Right atrium auricular region (tissue), 2 donors: ENCODE data around the gene GPR55. TPM values are rescaled to one million over a fixed set of nuclear protein-coding genes. Genes with fewer than 3 reads are reported as not detected.

ENCODE experiments used
- DNase-seq: peaks from one replicate; pipeline ENCODE4 v3.0.0-alpha.2; 2019; ENCODE audit warnings: low spot score
- H3K27ac ChIP-seq, 2 donors: fragments of 200-600 bp; sonication (generic); 1 replicate in 1 of 2; 2 replicates in 1 of 2; pipeline ENCODE4 v1.5.1; 2016 to 2019
- H3K27me3 ChIP-seq, 2 donors: fragments of 200-600 bp; sonication (generic); one replicate each; pipeline versions ENCODE4 v1.5.1 to v1.6.0; 2017 to 2019
- H3K36me3 ChIP-seq: fragments of 200-600 bp; sonication (generic); one replicate; pipeline ENCODE4 v1.5.1; 2016
- H3K4me1 ChIP-seq, 2 donors: fragments of 200-600 bp; sonication (generic); one replicate each; pipeline versions ENCODE4 v1.5.1 to v1.6.0; 2017 to 2019
- H3K4me3 ChIP-seq, 2 donors: fragments of 200-600 bp; sonication (generic); 1 replicate in 1 of 2; 2 replicates in 1 of 2; pipeline ENCODE4 v1.5.1; 2017 to 2019; ENCODE audit warnings: mild to moderate bottlenecking in 1 of 2, moderate library complexity in 1 of 2
- H3K9me3 ChIP-seq, 2 donors: fragments of 200-600 bp; sonication (generic); one replicate each; pipeline ENCODE4 v1.5.1; 2019
- total RNA-seq, 2 donors: library from RNA; depleted of rRNA; stranded (reverse); fragments of >200 nt; gene quantifications; one replicate each; pipeline ENCODE4 v1.1.0, GENCODE V29; 2016
- TF ChIP-seq, protein P1 (sequence below), 2 donors: fragments of 200-600 bp; sonication (generic); IDR thresholded peaks; one replicate each; pipeline ENCODE4 v1.5.1; 2019; ENCODE audit warnings: antibody characterized with exemption in 2 of 2

GPR55 gene
- total RNA-seq, 2 donors from 2014 or later: not detected

DNA sequence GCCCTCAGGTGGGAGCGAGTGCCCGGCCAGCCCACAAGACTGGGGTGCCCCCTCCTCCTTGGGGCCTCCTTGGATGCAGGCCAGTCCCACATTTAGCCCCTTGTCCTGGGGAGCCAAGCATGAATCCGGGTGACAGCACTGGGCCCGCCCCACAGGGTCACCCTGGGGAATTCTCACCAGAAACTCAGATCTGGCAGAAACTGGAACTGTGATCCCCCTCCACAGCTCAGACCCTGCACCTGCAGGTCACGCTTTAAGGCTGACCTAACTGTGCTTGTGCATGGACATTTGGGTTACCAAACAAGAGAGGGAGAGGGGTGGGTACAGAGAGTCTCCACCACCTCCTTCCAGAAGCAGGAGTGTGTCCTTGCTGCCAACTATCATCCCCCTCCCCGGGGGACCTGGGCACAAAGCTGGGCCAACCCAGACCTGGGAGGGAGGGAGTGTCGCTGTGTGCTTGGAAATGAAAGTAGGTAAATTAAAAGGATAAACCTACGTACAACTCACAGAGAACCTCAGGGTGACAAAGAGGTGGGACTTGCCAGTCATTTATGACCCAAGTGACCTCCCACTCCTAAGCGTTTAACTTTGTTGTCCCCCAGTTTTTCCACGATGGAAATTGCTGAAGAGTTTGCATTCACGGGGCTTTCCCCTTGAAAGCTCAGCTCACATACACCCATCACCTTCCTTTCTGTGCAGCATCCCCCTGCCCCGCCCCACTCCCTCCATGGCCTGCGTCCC is 51.2 kb downstream of the GPR55 start:
- no peak overlapping the region for H3K4me3 ChIP-seq
- no peak overlapping the region for H3K27ac ChIP-seq
- peaks cover 4% of the 10 kb centered on the region for H3K36me3 ChIP-seq
- H3K4me1 ChIP-seq: peaks cover 0 to 14% of the 10 kb centered on the region in 2 donors
- no peaks in the 10 kb centered on the region for H3K27me3 ChIP-seq
- TF ChIP-seq, protein P1, sequence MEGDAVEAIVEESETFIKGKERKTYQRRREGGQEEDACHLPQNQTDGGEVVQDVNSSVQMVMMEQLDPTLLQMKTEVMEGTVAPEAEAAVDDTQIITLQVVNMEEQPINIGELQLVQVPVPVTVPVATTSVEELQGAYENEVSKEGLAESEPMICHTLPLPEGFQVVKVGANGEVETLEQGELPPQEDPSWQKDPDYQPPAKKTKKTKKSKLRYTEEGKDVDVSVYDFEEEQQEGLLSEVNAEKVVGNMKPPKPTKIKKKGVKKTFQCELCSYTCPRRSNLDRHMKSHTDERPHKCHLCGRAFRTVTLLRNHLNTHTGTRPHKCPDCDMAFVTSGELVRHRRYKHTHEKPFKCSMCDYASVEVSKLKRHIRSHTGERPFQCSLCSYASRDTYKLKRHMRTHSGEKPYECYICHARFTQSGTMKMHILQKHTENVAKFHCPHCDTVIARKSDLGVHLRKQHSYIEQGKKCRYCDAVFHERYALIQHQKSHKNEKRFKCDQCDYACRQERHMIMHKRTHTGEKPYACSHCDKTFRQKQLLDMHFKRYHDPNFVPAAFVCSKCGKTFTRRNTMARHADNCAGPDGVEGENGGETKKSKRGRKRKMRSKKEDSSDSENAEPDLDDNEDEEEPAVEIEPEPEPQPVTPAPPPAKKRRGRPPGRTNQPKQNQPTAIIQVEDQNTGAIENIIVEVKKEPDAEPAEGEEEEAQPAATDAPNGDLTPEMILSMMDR (IDR thresholded peaks at IDR 0.05): no peak
- no peaks in the 10 kb centered on the region for H3K9me3 ChIP-seq
- DNase-seq: no peak

DNA sequence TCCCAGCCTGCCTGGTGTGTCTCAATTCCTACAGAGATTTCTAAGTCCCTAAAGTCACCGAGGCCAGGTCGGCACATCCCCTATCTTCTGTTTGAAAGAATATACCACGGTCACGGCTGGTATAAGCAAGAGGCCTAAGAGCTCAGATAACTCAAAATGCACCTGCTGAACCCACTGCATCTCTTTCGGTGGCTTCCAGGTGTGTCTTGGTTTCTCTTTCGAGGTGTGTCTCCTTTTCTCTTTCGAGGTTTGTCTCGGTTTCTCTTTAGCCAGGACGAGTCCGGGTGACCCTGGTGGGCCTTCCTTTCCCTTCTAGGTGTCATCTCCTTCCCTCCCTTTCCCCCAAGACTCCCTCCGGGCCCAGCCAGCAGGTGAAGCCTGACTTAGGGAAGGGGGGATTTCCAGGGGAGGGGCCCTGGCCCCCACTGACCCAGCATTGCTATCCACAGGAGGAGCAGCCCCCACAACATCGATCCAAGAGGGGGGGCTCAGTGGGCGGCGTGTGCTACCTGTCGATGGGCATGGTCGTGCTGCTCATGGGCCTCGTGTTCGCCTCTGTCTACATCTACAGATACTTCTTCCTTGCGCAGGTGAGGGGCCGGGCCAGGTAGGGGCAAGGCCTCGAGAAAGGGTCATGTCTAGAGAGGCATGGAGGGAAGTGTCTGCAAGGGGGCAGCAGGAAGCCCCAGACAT is 51.9 kb downstream of the GPR55 start:
- no peak for DNase-seq
- H3K27ac ChIP-seq: no peak overlapping the region
- no peaks in the 10 kb centered on the region for H3K27me3 ChIP-seq
- H3K9me3 ChIP-seq: no peaks in the 10 kb centered on the region
- no peak overlapping the region for H3K4me3 ChIP-seq
- H3K36me3 ChIP-seq: peaks cover 4% of the 10 kb centered on the region
- peaks cover 0 to 20% of the 10 kb centered on the region in 2 donors for H3K4me1 ChIP-seq
- TF ChIP-seq, protein P1 (IDR thresholded peaks at IDR 0.05): no peak

DNA sequence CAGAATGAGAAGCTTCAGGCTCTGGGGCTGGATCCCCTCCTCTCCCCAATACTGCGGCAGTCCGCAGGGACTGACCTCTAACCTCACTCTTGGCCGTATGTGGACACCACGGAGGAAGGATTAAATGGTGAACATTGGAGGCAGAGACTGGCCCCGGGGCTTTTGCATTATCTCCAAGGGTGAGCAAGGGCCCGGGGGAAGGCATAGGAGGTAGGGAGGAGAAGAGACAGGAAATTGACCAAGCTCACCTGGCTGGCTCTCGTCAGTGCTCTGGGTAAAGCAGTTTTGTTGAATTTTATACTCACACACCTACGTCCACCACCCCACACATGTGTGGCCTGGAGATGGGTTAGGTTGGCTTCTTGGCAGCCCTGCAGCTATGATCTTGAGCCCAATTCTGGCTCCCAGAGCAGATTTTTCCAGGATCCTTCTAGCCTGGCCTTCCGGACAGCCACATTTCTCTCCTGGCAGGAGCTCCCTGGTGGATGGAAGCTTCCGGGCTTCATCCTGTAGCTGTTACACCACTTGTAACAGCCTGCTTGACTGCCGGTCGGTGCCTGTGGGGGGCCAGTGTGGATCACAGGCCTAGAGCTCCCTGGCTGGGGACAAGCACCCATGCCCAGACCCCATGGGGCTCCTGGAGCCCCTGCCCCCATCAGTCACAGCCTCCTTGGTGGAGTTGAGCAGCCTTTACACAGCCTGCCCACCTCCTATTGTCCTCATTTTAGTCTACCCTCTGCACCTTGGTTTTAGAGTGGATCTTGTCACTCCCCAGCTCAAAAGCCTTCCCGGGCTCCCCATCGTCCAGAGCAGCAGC is 52.7 kb downstream of the GPR55 start:
- no peak overlapping the region for H3K27ac ChIP-seq
- TF ChIP-seq, protein P1 (IDR thresholded peaks at IDR 0.05): no peak
- peaks cover 4% of the 10 kb centered on the region for H3K36me3 ChIP-seq
- no peak for DNase-seq
- H3K4me3 ChIP-seq: no peak overlapping the region
- no peaks in the 10 kb centered on the region for H3K27me3 ChIP-seq
- no peaks in the 10 kb centered on the region for H3K9me3 ChIP-seq
- peaks cover 0 to 23% of the 10 kb centered on the region in 2 donors for H3K4me1 ChIP-seq

DNA sequence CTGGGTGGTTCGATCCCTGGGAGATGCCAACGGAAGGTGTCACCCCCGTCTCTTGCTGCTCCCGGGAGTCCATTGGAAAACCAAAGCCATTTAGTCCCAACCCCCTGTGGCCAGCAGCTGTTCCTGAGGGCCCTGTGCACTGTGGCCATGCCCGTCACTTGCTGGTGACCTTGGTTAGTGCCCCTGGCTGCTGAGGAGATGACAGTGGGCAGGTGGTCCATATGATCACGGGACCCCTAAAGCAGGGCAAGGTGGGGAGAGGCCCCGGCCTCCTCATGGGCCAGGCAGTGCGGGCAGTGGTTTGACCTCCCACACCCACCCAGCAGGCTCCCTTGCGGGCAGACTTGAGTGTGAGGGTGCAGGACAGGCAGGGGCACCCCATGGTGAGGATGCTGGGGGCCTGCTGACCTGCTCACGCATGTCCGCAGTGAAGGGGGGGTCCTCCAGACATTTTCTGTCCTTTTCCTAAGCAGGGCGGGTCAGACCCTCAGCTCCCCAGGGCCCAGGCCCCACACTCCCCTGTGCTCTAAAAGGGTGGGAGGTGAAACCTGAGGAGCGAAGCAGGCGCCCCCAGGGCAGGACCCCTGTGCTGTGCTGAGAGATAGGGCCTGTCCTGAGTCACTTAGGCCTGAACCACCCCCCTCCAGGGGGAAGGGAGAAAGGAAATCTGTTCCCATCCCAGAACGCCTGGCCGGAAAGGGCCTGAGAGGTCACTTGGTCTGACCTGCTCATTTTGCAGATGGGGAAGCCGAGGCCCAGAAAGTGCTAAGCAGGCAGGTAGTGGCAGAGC is 53.5 kb downstream of the GPR55 start:
- DNase-seq: no peak
- Histone ChIP-seq H3K27me3 (no peaks in the 10 kb centered on the region), H3K27ac (no peak overlapping the region), H3K9me3 (no peaks in the 10 kb centered on the region), H3K36me3 (no peaks in the 10 kb centered on the region), H3K4me1 (peaks cover 0 to 31% of the 10 kb centered on the region in 2 donors), H3K4me3 (no peak overlapping the region)
- TF ChIP-seq, protein P1 (IDR thresholded peaks at IDR 0.05): no peak
